ENCODE measurements around the gene GLDN. TPM values are rescaled to one million over a fixed set of nuclear protein-coding genes. Genes with fewer than 3 reads are reported as not detected.

The GLDN gene
- total RNA-seq, 1 donor from 2014 or later: 0.12 TPM

DNA sequence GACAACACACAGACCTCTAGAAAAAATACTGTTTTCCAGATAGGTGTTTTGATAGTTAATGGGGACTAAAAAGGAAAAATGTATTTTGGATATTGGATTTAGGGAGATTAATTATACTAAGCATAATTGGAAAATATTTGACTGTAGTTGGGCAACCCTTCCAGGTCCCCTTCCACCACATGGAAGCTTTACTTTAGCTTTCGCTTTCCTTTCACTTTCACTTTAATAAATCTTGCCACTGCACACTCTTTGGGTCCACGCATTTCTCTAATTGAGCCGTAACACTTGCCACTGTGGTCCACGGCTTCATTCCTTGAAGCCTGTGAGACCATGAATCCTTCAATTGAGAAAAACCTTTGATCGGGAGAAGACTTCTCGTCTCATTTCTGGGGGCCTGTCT, 15.5 kb downstream of the GLDN start:
- Mint-ChIP-seq H3K27me3 (peaks cover 27% of the 10 kb centered on the region), H3K4me3 (ENCODE audit: low read depth) (no peak overlapping the region), H3K4me1 (ENCODE audit: low read depth) (peaks cover 19% of the 10 kb centered on the region), H3K9me3 (ENCODE audit: low read depth) (no peaks in the 10 kb centered on the region), H3K27ac (no peak overlapping the region), H3K36me3 (ENCODE audit: insufficient read depth) (no peaks in the 10 kb centered on the region)
- TF ChIP-seq, protein P1, sequence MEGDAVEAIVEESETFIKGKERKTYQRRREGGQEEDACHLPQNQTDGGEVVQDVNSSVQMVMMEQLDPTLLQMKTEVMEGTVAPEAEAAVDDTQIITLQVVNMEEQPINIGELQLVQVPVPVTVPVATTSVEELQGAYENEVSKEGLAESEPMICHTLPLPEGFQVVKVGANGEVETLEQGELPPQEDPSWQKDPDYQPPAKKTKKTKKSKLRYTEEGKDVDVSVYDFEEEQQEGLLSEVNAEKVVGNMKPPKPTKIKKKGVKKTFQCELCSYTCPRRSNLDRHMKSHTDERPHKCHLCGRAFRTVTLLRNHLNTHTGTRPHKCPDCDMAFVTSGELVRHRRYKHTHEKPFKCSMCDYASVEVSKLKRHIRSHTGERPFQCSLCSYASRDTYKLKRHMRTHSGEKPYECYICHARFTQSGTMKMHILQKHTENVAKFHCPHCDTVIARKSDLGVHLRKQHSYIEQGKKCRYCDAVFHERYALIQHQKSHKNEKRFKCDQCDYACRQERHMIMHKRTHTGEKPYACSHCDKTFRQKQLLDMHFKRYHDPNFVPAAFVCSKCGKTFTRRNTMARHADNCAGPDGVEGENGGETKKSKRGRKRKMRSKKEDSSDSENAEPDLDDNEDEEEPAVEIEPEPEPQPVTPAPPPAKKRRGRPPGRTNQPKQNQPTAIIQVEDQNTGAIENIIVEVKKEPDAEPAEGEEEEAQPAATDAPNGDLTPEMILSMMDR (IDR thresholded peaks at IDR 0.05; ENCODE audit: unreplicated experiment): no peak
- no peak for DNase-seq (ENCODE audit: low spot score, unreplicated experiment)

DNA sequence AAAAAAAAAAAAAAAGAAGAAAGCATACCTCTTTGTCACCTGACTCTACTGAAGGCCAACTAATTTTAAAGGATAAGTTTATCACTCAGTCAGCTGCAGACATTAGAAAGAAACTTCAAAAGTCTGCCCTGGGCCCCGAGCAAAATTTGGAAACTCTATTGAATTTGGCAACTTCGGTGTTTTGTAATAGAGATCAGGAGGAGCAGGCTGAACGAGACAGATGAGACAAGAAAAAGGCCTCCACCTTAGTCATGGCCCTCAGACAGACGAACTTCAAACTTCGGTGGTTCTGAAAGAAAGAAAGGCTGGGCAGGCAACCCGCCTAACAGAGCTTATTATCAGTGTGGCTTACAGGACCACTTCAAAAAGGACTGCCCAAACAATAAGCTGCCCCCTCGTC, 18.5 kb downstream of the GLDN start:
- Mint-ChIP-seq H3K27ac (no peak overlapping the region), H3K36me3 (ENCODE audit: insufficient read depth) (no peaks in the 10 kb centered on the region), H3K4me3 (ENCODE audit: low read depth) (no peak overlapping the region), H3K27me3 (peaks cover 14% of the 10 kb centered on the region), H3K9me3 (ENCODE audit: low read depth) (no peaks in the 10 kb centered on the region), H3K4me1 (ENCODE audit: low read depth) (peaks cover 3% of the 10 kb centered on the region)
- TF ChIP-seq, protein P1 (IDR thresholded peaks at IDR 0.05; ENCODE audit: unreplicated experiment): no peak
- DNase-seq (ENCODE audit: low spot score, unreplicated experiment): no peak

DNA sequence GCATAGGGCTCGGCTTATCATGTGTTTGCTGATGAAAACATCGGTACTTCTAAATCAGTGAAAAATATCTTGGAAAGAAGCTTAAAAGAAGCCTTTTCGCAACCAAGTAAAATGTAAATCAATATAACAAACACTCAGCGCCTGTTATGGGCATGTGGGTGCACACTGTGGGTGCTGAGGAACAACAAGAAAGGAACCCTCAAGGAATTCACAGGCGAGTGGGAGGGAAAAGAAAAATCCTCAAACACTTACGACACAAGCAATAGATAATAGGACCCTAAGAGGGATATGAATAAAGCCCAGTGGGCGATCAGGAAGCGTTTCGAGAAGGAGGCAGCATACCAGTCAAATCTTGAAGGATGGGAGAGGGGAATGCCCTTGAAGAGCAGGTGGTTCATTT, 21.9 kb downstream of the GLDN start:
- H3K27me3 Mint-ChIP-seq: peaks cover 3% of the 10 kb centered on the region
- H3K27ac Mint-ChIP-seq: no peak overlapping the region
- DNase-seq (ENCODE audit: low spot score, unreplicated experiment): no peak
- no peaks in the 10 kb centered on the region for H3K9me3 Mint-ChIP-seq (ENCODE audit: low read depth)
- TF ChIP-seq, protein P1 (IDR thresholded peaks at IDR 0.05; ENCODE audit: unreplicated experiment): no peak
- H3K4me1 Mint-ChIP-seq (ENCODE audit: low read depth): peaks cover 3% of the 10 kb centered on the region
- no peaks in the 10 kb centered on the region for H3K36me3 Mint-ChIP-seq (ENCODE audit: insufficient read depth)
- no peak overlapping the region for H3K4me3 Mint-ChIP-seq (ENCODE audit: low read depth)

DNA sequence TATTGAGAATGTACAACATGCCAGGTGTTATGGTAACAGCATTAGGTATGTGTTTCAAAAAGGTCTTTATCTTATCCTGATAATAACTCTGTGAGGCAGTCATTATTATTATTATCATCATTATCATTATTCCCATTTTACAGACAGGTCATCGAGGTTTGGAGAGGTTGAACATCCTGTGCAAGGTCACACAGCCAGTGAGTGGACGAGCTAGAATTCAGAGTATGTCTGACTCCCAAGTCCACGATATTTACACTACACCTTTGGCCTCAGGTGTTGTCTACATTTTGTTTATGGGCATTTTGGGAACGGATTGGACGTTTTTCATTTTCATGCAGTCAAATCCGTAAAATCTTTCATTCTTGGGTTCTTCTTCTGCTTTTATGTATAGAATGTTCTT, 24.0 kb downstream of the GLDN start:
- no peak overlapping the region for H3K4me3 Mint-ChIP-seq (ENCODE audit: low read depth)
- TF ChIP-seq, protein P1 (IDR thresholded peaks at IDR 0.05; ENCODE audit: unreplicated experiment): no peak
- no peaks in the 10 kb centered on the region for H3K36me3 Mint-ChIP-seq (ENCODE audit: insufficient read depth)
- peaks cover 8% of the 10 kb centered on the region for H3K4me1 Mint-ChIP-seq (ENCODE audit: low read depth)
- no peak for DNase-seq (ENCODE audit: low spot score, unreplicated experiment)
- H3K27me3 Mint-ChIP-seq: peaks cover 3% of the 10 kb centered on the region
- no peaks in the 10 kb centered on the region for H3K9me3 Mint-ChIP-seq (ENCODE audit: low read depth)
- H3K27ac Mint-ChIP-seq: no peak overlapping the region

DNA sequence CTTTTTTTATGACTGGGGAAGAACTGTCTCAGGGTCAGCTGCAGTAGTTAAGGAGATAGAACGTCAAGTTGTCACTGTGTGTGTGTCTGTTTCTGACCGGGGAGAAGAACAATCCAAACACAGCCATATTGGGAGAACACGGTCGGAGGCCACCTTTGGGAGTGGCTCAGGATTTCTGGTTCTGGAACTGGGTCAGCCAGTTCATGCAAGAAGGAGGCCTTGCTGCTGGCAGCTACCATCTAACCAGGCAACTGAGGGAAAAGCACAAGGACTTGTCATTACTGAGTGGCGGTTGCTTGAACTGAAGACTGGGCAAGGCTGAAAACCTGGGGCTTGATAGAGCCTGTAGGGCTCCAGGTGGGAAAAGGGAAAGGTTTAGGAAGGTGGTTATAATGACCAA, 24.6 kb downstream of the GLDN start:
- Mint-ChIP-seq H3K4me1 (ENCODE audit: low read depth) (peaks cover 8% of the 10 kb centered on the region), H3K36me3 (ENCODE audit: insufficient read depth) (no peaks in the 10 kb centered on the region), H3K9me3 (ENCODE audit: low read depth) (no peaks in the 10 kb centered on the region), H3K4me3 (ENCODE audit: low read depth) (no peak overlapping the region), H3K27ac (no peak overlapping the region), H3K27me3 (peaks cover 3% of the 10 kb centered on the region)
- DNase-seq (ENCODE audit: low spot score, unreplicated experiment): no peak
- TF ChIP-seq, protein P1 (IDR thresholded peaks at IDR 0.05; ENCODE audit: unreplicated experiment): no peak
